Amniotic stem cell (primary cell): ENCODE results near the gene SDR9C7.
"Not testable (repeated sequence)": the region's sequence is repeated elsewhere in the genome, so short reads cannot be mapped to it uniquely, and the experiment has no call there.

Experiments
- DNase-seq: peaks from one replicate; lab custom pipeline; 2025; lab: John Stamatoyannopoulos, UW

Gene SDR9C7

DNA sequence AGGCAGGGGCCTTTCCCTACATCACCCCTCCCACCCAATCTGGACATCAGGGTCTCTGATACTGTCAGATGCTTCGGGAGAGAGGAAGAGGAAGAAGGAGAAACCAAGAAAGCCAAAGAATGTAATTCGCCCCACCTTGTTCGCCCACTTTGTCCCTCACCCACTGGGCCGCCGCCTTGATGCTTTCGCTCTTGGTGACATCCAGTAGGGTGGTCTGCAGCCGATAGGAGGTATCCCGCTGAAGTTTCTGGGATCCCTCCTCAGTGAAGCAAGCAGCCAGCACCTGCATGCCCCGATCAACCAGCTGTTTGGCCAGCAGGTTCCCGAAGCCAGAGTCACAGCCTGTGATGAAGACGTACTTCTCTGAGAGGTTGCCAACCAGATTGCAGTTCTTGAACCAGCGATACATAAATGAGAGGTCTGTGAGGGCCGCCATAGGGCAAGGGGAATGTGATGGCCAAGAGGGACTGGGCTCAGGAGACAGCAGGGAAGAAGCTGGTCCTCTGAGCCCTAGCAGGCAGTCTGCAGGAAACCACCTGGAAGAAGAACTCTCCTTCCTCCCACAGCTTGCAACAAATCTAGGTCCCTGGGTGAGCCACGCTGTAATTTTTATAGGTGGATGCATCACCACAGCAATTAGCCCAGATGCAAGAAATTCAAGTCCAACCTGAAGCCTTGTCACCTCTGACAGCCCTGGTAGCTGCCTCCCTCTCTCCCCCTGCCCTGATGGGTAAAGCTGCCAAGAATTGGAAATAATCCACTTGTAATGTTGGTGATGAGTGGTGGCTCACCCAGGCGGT is at the start of gene SDR9C7:
Gene SDR9C7, minus strand, starts transcription at position 583 of the 800 bp plus-strand sequence. Its CDS starts 147 bp downstream, at position 436.
- no peak for DNase-seq

DNA sequence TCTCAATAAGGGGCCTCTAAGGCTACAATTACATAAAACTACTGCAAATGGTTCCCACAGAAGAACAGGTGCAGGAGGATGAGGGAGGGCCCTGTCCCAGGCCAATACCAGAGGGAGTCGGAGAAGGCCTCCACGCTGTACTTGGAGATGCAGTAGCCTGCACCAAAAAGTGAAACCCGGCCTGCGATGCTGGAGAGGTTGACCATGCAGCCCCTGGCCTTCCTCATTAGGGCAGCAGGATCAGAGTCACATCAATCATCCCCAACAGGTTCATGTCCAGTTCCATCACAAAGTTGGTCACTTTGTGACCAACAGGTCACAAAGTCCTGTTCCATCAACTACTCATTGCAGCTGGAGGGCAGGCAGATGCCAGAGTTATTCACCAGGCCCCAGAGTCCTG is 49.2 kb upstream of the SDR9C7 start:
- no peak for DNase-seq

GRCh38 chr12:56982578-56983236 is 48.5 kb upstream of the SDR9C7 start:
- not testable (repeated sequence) for DNase-seq

DNA sequence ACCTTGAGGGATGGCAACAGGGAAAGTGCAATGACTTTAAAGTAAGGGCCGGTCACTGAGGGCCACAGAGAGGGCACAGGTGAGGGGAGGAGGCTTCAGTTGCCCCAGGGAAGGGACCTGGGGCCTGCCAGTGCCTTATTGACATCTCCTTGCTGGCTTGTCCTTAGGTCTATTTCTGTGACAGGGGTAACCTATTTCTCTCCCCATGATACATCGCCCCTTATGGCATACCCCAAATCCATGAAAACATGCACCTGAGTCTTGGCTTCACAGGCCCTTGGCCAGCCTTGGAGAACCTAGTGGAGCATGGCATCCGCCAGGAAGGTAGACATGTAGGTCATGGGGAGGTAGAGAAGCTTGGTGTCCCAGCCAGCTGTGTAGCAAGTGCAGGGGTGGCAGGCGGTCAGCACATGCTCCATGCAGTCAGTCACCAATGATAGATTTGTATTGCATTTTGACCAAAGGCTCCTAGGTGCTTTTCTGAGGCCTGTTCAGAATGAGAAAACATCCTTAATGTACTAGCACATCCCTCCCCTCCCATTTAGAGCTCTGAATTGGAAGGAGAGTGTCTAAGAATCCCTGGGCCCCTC is 46.8 kb upstream of the SDR9C7 start:
- no peak for DNase-seq

GRCh38 chr12:56980268-56980667 is 46.1 kb upstream of the SDR9C7 start:
- DNase-seq = no peak

DNA sequence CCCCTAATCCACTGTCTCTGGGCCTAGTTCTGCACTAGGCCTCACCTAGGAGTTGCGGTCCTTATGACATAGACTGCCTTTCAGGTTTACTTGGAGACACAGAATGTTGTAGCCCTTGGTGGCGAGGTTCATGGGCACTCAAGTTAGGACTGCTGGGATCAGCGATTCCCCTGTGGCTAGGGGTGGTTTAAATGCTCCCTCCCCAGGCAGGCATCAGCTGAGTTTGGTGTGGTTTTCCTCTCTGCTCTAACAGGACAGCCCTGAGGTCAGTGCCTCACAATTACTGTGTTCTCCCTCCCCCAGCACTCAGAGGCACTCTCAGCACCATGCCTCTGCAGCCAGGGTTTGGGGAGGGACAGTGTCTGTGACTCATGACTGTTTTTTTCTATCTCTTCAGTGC is 45.4 kb upstream of the SDR9C7 start:
- DNase-seq = no peak

DNA sequence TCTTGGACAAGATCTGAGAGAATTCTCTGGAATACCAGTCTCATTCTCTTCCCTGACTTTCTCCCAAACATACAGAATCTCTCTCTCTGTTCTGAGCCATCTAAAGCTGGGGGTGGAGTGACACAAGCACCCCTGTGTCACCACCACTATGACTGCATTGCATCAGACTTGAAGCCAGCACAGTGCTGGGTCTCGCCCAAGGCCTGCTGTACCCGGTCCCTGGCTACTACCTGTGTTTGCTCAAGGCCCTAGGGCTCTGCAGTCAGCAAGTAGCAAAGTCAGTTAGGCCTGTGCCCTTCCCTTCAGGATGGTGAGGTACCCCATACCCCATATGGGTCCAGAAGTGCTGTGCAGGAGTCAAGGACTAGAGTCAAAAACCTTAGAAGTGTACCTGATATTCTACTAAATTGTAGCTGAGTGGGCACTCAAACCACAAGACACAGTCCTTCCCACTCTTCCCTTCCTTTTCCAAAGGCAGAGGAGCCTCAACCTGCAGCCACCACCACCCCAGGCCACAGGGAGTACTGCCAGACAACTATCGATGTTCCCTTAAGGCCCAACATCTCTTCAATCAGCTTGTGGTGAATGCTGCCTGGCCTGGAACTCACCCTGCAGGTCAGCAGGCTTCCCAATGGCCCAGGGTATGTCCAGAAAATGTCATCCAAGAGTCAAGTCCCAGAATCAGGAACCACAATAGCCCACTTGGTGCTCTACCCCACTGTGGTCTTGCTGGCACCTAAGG is 44.4 kb upstream of the SDR9C7 start:
- DNase-seq = no peak

GRCh38 chr12:56977361-56977760 is 43.2 kb upstream of the SDR9C7 start:
- DNase-seq = not testable (repeated sequence)

GRCh38 chr12:56974224-56974623 is 40.0 kb upstream of the SDR9C7 start:
- not testable (repeated sequence) for DNase-seq

- not testable (repeated sequence) for DNase-seq
Observed at GRCh38 chr12:56968910-56969309, 34.7 kb upstream of the SDR9C7 start.

DNA sequence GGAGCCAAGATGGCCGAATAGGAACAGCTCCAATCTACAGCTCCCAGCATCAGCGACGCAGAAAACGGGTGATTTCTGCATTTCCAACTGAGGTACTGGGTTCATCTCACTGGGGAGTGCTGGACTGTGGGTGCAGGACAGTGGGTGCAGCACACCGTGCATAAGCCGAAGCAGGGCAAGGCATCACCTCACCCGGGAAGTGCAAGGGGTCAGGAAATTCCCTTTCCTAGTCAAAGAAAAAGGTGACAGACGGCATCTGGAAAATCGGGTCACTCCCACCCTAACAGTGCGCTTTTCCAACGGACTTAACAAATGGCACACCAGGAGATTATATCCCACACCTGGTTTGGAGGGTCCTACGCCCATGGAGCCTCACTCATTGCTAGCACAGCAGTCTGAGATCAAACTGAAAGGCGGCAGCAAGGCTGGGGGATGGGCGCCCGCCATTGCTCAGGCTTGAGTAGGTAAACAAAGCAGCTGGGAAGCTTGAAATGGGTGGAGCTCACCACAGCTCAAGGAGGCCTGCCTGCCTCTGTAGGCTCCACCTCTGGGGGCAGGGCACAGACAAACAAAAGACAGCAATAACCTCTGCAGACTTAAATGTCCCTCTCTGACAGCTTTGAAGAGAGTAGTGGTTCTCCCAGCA is 31.9 kb upstream of the SDR9C7 start:
- DNase-seq = not testable (repeated sequence)

DNA sequence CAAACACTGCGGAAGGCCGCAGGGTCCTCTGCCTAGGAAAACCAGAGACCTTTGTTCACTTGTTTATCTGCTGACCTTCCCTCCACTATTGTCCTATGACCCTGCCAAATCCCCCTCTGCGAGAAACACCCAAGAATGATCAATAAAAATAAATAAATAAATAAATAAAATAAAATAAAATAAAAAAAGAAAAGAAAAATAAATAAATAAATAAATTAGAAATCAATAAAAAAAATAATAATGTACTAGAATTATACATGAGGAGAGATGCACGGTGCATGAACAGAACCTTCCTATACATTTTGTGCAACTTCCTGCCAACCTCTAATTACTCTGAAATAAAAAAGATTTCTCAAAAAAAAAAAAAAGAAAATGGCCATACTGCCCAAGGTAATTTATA is 30.9 kb upstream of the SDR9C7 start:
- not testable (repeated sequence) for DNase-seq

DNA sequence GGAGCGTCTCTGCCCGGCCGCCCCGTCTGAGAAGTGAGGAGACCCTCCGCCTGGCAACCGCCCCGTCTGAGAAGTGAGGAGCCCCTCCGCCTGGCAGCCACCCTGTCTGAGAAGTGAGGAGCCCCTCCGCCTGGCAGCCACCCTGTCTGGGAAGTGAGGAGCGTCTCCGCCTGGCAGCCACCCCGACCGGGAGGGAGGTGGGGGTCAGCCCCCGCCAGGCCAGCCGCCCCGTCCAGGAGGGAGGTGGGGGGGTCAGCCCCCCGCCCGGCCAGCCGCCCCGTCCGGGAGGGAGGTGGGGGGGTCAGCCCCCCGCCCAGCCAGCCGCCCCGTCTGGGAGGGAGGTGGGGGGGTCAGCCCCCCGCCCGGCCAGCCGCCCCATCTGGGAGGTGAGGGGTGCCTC is 29.3 kb upstream of the SDR9C7 start:
- not testable (repeated sequence) for DNase-seq

DNA sequence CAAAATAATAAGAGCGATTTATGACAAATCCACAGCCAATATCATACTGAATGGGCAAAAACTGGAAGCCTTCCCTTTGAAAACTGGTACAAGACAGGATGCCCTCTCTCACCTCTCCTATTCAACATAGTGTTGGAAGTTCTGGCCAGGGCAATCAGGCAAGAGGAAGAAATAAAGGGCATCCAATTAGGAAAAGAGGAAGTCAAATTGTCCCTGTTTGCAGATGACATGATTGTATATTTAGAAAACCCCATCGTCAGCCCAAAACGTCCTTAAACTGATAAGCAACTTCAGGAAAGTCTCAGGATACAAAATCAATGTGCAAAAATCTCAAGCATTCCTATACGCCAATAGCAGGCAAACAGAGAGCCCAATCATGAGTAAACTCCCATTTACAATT is 28.0 kb upstream of the SDR9C7 start:
- DNase-seq = not testable (repeated sequence)

DNA sequence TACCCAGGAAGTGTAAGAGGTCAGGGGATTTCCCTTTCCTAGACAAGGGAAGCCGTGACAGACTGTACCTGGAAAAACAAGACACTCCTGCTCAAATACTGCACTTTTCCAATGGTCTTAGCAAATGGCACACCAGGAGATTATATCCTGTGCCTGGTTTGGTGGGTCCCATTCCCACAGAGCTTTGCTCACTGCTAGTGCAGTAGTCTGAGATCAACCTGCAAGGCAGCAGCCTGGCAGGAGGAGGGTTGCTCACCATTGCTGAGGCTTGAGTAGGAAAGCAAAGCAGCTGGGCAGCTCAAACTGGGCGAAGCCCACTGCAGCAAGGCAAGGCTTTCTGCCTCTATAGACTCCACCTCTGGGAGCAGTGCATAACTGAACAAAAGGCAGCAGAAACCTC is 24.2 kb upstream of the SDR9C7 start:
- no peak for DNase-seq

GRCh38 chr12:56957229-56958052 is 23.2 kb upstream of the SDR9C7 start, which contains the start of gene RDH16:
Gene RDH16, minus strand, starts transcription at chr12:56957608. Its CDS starts 146 bp downstream, at chr12:56957462.
- DNase-seq = no peak

DNA sequence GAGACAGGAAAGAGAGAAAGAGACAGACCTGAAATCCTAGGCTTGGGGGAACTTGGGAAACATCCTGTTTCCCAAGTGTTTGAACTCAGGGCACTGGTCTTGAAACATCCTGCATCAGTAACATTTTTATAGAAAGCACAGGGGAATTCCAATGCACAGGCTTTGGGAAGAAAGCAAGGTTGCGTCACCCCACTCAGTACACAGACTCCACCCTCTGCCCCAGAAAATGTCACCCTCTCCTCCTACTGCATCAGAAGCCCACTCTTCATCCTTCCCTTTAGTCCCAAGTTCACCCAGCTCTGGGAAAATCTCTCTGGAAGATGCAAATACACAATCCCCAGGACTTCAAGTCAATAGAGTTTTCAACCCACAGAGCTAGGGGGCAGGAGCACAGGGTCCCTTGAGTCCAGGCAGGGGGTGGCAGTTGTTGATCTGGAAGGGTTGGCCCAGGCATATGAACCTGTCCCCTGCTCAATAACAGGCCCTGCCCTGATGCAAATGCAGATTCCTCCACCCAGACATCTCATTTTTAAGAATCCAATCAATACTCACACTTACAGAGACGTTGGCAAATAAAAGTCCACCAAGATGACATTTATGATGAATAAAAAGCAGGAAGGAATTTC is 21.5 kb upstream of the SDR9C7 start:
- DNase-seq = no peak

GRCh38 chr12:56954958-56955355 is 20.7 kb upstream of the SDR9C7 start:
- DNase-seq = no peak

GRCh38 chr12:56954057-56954957 is 20.1 kb upstream of the SDR9C7 start:
- DNase-seq = no peak
